Large intestine (tissue), 3 donors: ENCODE data around the gene FGD2. TPM values are rescaled to one million over a fixed set of nuclear protein-coding genes. Genes with fewer than 3 reads are reported as not detected.
A peak's percentile ranks its signal among the peaks of the same experiment; 100 is the strongest.

Experiments
- DNase-seq, 2 donors: peaks; one replicate each; pipeline versions ENCODE4 v3.0.0 to v3.0.0-alpha.2; 2013
- H3K27ac ChIP-seq: one replicate; pipeline ENCODE4 v1.5.1; 2013; ENCODE audit warnings: low read length
- H3K27me3 ChIP-seq: 2 replicates; pipeline ENCODE4 v1.6.1; 2013; ENCODE audit warnings: low read length; ENCODE audit not compliant: control insufficient read depth, insufficient read depth
- H3K36me3 ChIP-seq: 2 replicates; pipeline ENCODE4 v1.6.1; 2013; ENCODE audit warnings: low read length; ENCODE audit not compliant: control insufficient read depth, insufficient read depth
- H3K4me1 ChIP-seq: one replicate; pipeline ENCODE4 v1.6.1; 2013; ENCODE audit warnings: low read length; ENCODE audit not compliant: control insufficient read depth, insufficient read depth
- H3K4me3 ChIP-seq: one replicate; pipeline ENCODE4 v1.5.1; 2013; ENCODE audit warnings: low read length
- H3K9me3 ChIP-seq: one replicate; pipeline ENCODE4 v1.6.1; 2013; ENCODE audit warnings: mild to moderate bottlenecking, low read depth, low read length, moderate library complexity; ENCODE audit not compliant: control insufficient read depth
- WGBS: methylation state at CpG from one replicate; pipeline ENCODE4 v1.1.5; 2013; ENCODE audit warnings: low lambda C conversion rate; ENCODE audit not compliant: insufficient coverage; 5-methylcytosine and 5-hydroxymethylcytosine counted together
- polyA plus RNA-seq: library from polyadenylated mRNA; unstranded; fragments of 120-200 nt; gene quantifications from one replicate; pipeline ENCODE4 v1.2.1, GENCODE V29; 2013

Gene FGD2
- polyA plus RNA-seq, 1 donor, result 15.5 TPM

- H3K4me3 ChIP-seq, result no peak overlapping the region
- DNase-seq, result peak; percentile 92 to 94
- H3K9me3 ChIP-seq, result no peaks in the 10 kb centered on the region
- H3K27ac ChIP-seq, result peak overlapping the region; percentile 88
- no peaks in the 10 kb centered on the region for H3K36me3 ChIP-seq
- WGBS, result no CpG with 5 or more reads among the region's 19 CpGs
- no peaks in the 10 kb centered on the region for H3K27me3 ChIP-seq
- H3K4me1 ChIP-seq, result peaks cover 24% of the 10 kb centered on the region
These were observed 54.1 kb downstream of the FGD2 start for GRCh38 chr6:37059344-37060194.

- Histone ChIP-seq H3K4me1 (peaks cover 24% of the 10 kb centered on the region), H3K9me3 (no peaks in the 10 kb centered on the region), H3K27ac (peak overlapping the region; percentile 88), H3K4me3 (no peak overlapping the region), H3K27me3 (no peaks in the 10 kb centered on the region), H3K36me3 (no peaks in the 10 kb centered on the region)
- no peak for DNase-seq
- no CpG with 5 or more reads among the region's 4 CpGs for WGBS
These were observed 54.7 kb downstream of the FGD2 start for GRCh38 chr6:37060195-37060559.

- Histone ChIP-seq H3K9me3 (no peaks in the 10 kb centered on the region), H3K27ac (peak overlapping the region; percentile 79), H3K4me3 (no peak overlapping the region), H3K27me3 (no peaks in the 10 kb centered on the region), H3K4me1 (peaks cover 24% of the 10 kb centered on the region), H3K36me3 (no peaks in the 10 kb centered on the region)
- DNase-seq, result peak; percentile 86 to 87
- WGBS, result no CpG with 5 or more reads among the region's 11 CpGs
These were observed 55.8 kb downstream of the FGD2 start for GRCh38 chr6:37061157-37061804.

- Histone ChIP-seq H3K9me3 (no peaks in the 10 kb centered on the region), H3K4me3 (no peak overlapping the region), H3K27me3 (no peaks in the 10 kb centered on the region), H3K27ac (no peak overlapping the region), H3K36me3 (no peaks in the 10 kb centered on the region), H3K4me1 (peaks cover 24% of the 10 kb centered on the region)
- no CpG with 5 or more reads among the region's 6 CpGs for WGBS
- DNase-seq, result no peak
These were observed 57.0 kb downstream of the FGD2 start for GRCh38 chr6:37062424-37062823.

GRCh38 chr6:37068356-37069270, 63.2 kb downstream of the FGD2 start:
- H3K27ac ChIP-seq, result no peak overlapping the region
- H3K4me1 ChIP-seq, result no peaks in the 10 kb centered on the region
- no peaks in the 10 kb centered on the region for H3K27me3 ChIP-seq
- WGBS, result no CpG with 5 or more reads among the region's 17 CpGs
- no peak overlapping the region for H3K4me3 ChIP-seq
- no peaks in the 10 kb centered on the region for H3K9me3 ChIP-seq
- no peaks in the 10 kb centered on the region for H3K36me3 ChIP-seq
- no peak for DNase-seq

GRCh38 chr6:37069639-37070038, 64.2 kb downstream of the FGD2 start:
- Histone ChIP-seq H3K9me3 (no peaks in the 10 kb centered on the region), H3K4me3 (no peak overlapping the region), H3K36me3 (no peaks in the 10 kb centered on the region), H3K27ac (no peak overlapping the region), H3K4me1 (no peaks in the 10 kb centered on the region), H3K27me3 (no peaks in the 10 kb centered on the region)
- WGBS, result no CpG with 5 or more reads among the region's 5 CpGs
- no peak for DNase-seq

- Histone ChIP-seq H3K27me3 (no peaks in the 10 kb centered on the region), H3K4me3 (no peak overlapping the region), H3K4me1 (peaks cover under 1% of the 10 kb centered on the region), H3K36me3 (no peaks in the 10 kb centered on the region), H3K27ac (no peak overlapping the region), H3K9me3 (no peaks in the 10 kb centered on the region)
- no peak for DNase-seq
- no CpG with 5 or more reads among the region's 5 CpGs for WGBS
These were observed 67.1 kb downstream of the FGD2 start for GRCh38 chr6:37072526-37072925.

GRCh38 chr6:37074053-37074827, 68.8 kb downstream of the FGD2 start:
- WGBS, result 68% methylated on average over 4 of the region's 12 CpGs
- Histone ChIP-seq H3K27me3 (no peaks in the 10 kb centered on the region), H3K27ac (no peak overlapping the region), H3K36me3 (no peaks in the 10 kb centered on the region), H3K4me3 (no peak overlapping the region), H3K4me1 (peaks cover 4% of the 10 kb centered on the region), H3K9me3 (no peaks in the 10 kb centered on the region)
- no peak for DNase-seq

GRCh38 chr6:37077191-37077904, 71.9 kb downstream of the FGD2 start:
- Histone ChIP-seq H3K36me3 (no peaks in the 10 kb centered on the region), H3K9me3 (no peaks in the 10 kb centered on the region), H3K27me3 (no peaks in the 10 kb centered on the region), H3K4me1 (peaks cover 4% of the 10 kb centered on the region), H3K27ac (peak overlapping the region; percentile 25), H3K4me3 (no peak overlapping the region)
- no CpG with 5 or more reads among the region's 11 CpGs for WGBS
- DNase-seq, result no peak
